ENCODE results near the gene DDX60. TPM values are rescaled to one million over a fixed set of nuclear protein-coding genes. Genes with fewer than 3 reads are reported as not detected.
"Not testable (repeated sequence)": the region's sequence is repeated elsewhere in the genome, so short reads cannot be mapped to it uniquely, and the experiment has no call there.

The DDX60 gene
- total RNA-seq, 1 experiment from 2014 or later, result 37.4 TPM

DNA sequence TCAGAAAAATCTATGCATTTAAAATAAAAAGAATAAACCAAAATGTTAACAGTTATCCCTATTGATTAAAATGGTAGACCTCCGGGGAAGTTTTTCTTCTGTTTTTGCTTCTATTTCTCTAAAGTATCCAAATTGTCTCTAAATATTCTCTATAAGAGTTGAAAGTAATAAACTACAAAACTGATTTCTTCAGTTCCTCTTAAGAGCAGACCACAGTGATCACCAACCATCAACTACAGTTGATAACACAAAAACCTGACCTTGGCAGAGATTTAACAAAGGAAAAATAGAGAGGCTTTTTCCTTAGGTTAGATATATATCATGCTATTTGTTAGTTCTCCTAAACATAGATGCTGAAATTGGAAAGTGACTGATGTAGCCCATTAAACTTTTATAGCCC lies 27.3 kb downstream of the DDX60 start:
- DNase-seq (ENCODE audit: low read depth), result no peak

DNA sequence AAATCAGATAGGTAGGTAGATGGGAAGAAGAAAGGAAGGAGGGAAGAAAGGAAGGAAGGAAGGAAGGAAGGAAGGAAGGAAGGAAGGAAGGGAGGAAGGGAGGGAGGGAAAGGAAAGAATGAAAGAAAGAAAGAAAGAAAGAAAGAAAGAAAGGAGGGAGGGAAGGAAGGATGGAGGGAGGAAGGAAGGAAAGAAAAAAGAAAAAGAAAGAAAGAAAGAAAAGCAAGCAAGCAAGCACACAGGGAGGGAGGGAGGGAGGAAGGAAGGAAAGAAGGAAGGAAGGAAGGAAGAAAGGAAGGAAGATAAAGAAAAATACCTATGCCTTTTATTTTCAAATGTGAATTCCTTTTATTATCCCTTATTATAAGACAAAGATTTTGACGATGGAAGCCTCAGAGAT lies 32.7 kb downstream of the DDX60 start:
- not testable (repeated sequence) for DNase-seq (ENCODE audit: low read depth)

DNA sequence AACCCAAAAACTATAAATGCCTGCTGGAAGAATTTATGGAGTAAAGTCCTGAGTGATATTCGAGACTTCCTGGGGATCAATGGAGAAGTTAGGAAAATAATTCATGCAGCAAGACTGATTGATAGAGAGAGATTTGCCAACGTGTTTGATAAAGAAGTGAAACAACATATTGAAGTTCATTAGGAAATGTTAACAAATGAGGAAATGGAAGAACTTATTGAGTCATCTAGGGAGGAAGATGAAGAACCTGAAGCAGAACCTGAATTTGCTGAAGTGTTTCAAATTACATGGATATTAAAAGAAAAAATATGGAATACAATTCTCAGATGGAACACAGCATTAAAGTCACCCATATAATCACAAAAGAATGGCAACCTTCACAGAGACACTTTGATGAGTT lies 39.0 kb downstream of the DDX60 start:
- no peak for DNase-seq (ENCODE audit: low read depth)

DNA sequence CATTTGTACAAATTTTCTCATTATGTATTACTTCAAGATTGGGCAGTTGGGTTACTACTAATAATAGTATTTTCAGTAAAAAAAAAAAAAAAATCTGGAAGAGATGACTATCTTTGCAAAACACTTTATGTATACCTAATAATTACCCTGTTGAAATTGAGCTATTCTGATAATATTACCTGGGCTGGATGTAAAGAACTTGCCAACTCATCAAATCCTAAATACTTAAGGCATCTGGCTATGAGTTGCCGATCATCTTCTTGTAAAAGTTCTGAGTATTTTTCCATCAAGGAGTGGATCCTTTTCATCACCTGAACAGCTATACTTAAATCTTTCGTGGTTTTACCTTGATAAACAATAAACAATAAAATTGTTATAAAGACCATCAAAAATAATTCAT lies 42.7 kb downstream of the DDX60 start:
- no peak for DNase-seq (ENCODE audit: low read depth)

DNA sequence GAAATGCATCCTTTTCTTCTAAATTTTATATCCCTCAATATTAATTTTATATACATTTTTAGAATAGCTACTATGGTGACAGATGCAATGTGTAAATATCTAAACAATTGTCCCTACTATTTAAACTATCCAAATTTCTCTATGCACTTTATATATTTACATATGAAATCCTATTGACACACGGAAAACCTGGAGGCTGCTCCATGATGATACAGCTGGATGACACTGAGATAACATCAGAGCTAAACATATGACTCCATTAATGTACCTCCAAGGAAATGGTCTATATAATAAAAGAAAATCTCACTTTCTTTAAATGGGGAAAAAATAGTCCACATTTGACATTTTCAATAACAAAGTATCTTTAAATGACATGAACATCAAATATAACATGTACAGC lies 43.7 kb downstream of the DDX60 start:
- DNase-seq (ENCODE audit: low read depth), result no peak

DNA sequence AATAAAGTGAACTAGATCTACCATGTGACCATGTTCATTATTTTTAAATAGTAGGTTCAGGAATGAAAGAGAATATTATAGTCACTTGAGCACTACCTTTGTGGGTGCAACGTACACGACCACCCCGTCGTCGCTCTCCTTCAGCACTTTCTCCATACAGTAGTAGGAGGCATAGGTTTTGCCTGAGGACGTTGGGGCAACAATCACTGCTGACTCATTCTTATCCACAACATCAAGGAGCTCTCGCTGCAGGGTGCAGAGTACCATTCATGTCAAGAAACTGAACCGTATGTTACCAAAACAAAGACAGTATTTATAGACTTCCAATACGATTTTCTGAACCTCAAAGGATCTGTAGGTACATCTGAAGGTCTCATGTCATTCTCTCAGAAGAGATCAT lies 44.7 kb downstream of the DDX60 start:
- peak; percentile 2 for DNase-seq (ENCODE audit: low read depth)

DNA sequence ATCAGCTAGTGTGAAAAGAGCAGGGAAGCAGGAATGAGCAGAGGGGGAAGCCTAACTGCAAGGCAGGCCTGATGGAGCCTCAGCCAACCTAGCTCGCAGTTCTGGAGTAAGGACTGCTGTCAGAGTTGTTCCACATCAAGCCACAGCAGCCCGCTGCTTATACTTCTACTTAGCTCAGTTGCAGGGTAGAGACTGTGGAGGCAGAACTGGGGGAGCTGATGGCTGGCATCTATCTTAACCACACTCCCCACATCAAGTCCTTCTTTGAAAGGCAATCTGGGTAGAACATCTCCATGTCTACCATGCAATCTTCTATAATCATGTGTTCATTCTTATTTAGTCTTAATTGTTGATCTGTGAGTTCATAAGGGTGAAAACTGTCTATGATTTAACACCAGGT lies 46.1 kb downstream of the DDX60 start:
- DNase-seq (ENCODE audit: low read depth), result no peak

DNA sequence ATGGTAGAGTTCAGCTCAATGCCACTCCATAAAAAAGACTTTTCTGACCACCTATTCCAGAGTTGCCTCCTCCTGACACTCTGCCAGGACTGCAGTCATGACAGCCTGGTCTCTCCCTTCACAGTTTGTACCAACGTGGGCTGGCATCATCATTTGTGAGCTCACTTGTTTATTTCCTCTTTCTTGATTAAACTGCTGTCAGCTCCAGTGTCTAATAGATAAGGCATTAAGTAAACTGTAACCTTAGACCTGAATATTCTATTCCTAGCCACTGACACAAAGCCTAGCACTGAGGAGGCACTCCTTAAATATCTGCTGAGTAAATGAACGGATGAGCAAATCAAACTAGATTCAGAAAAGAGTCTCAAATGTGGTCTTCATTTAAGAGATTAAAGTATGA lies 48.7 kb downstream of the DDX60 start:
- no peak for DNase-seq (ENCODE audit: low read depth)

DNA sequence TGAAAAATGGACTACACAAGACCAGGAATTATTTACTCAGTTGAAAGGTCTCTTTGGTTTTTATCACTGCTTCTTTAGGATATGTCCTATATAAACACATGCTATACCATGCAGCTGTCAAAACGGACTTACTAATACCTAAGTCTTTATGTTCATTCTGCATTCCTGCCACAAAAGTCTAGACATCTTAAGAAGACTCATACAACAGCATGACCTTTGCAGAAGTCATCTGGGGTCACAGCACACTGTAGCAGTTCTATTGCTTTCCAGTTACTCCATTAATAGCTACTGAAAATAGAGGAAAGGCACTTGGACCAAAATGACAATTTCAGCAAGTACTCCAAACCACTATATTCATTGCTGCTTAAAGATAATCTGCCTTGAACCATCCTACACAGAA lies 53.2 kb downstream of the DDX60 start:
- no peak for DNase-seq (ENCODE audit: low read depth)

DNA sequence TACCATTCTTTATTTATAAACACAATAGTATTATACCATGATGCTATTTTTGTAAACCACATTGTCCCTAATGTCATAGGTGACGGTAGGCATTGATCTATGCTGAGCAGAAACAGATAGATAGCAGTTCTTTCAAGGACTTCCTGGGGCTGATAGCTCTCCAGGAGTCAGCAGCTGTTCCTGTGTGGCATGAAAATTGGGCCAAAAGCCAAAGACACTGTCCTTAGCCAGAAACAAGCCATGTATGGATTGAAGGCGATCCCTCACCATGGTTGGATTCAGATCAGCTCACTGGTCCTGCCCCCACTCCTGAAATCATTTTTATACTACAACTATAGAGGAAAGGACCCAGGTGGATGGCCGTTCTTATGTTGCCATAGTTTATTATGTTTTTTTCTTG lies 53.6 kb downstream of the DDX60 start:
- no peak for DNase-seq (ENCODE audit: low read depth)

DNA sequence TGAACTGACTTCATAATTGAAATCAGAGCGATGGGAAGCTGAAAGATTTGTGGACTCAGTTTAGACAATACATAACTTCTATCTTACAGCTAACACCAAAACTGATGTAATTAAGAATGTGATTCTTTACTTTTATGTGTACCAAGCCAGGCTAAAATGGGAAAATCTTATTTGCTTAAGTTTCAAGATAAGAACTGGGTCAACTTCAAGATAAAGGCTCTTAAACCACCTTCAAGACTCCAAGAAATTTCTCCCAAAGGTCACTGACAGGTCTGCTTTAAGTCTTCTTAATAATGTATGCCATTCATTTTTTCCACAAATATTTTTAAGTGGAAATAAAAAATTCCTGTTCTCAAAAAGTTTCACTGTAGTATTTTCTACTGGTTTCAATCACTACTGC lies 55.5 kb downstream of the DDX60 start:
- no peak for DNase-seq (ENCODE audit: low read depth)

DNA sequence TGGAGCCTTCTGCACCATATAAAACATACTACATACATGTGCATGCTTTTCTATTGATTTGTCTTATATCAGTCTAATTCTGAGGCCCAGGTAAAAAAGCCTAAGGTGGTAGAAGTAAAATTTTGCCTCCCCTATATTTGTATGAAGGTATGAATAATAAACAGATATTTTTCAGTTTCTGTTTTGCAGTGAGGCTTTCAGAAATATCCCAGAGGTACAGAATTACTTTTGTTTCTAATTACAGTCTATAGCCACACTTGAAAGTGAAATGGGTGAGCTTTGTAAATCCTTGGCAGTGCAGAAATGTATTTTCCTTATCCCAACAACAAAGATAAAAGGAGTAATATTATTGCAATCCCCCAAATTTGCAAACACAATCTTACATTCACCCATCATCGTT lies 59.5 kb downstream of the DDX60 start:
- DNase-seq (ENCODE audit: low read depth), result no peak

DNA sequence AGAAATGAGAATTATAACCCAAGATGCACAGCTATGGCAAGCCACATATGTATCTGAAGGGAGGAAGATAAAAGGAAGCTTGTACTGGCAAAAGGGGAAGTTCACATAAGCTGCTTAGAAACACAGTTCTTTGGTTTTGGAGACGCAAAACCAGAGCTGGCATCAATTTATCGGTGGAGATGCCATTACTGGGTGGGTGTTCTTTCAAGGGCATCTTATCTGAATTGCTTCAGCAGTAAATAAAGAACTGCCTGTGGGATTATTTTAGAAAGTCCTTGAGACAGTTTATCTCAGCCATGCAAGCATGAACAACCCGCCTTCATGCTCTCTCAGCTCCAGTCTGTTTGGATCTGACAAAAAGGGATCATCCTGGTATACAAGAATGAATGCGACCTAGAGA lies 60.8 kb downstream of the DDX60 start:
- no peak for DNase-seq (ENCODE audit: low read depth)

DNA sequence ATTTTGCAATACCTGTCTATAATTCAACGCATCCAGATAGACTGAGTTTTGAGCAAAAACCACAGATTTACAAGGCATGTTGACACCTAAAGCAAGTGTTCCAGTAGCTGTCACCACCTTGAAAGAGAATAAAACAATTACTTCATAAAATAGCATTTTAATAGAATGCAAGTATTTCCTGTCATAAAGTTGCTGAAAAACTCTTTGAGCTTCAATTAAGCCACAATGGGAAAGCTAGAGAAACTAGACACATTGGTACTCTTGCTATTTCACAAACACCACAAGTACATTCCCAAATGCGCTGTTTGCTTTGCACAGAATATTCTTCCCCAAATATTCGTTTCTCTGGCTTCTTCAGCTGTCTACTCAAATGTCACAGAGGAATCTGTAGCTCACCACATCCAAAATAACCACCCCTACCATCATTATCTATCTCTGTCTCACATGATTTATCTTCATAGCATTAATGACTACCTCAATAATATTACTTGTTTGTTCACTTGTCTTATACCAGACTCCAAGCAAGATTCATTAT lies 70.3 kb downstream of the DDX60 start:
- DNase-seq (ENCODE audit: low read depth), result no peak

DNA sequence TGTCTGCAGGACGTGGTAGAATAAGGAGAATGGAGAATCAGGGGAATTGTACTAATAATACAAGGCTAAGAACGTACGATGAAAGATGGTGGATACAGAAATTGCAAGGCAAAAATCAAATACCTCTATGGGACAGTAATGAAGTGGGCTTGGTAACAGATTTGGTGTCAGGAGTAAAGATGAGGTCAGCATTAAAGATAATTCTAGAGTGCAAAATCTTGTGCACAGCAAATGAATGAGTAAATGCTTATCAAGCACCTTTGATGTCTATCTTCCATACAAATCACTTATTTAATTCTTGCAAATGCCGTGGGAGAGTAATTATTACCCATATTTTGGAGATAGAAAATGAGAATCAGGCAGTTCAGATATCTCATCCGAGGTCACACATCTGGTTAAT lies 70.9 kb downstream of the DDX60 start:
- DNase-seq (ENCODE audit: low read depth), result no peak

DNA sequence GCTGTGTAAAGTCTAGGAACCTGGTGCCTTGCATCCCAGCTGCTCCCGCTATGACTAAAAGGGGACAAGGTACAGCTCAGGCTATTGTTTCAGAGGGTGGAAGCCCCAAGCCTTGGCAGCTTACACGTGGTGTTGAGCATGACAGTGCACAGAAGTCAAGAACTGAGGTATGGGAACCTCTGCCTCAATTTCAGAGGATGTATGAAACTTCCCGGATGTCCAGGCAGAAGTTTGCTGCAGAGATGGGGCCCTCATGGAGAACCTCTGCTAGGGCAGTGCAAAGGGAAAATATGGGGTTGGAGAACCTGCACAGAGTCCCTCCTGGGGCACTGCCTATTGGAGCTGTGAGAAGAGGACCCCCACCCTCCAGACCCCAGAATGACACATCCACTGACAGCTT lies 76.6 kb downstream of the DDX60 start:
- no peak for DNase-seq (ENCODE audit: low read depth)

DNA sequence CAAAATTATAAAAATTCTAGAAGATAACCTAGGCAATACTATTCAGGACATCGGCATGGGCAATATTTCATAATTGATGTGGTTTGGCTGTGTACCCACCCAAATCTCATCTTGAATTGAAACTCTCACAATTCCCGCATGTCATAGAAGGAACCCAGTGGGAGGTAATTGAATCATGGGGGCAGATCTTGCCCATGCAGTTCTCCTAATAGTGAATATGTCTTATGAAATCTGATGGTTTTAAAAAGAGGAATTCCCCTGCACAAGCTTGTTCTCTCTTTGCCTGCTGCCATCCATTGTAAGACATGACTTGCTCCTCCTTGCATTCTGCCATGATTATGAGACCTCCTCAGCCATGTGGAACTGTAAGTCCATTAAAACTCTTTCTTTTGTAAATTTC lies 77.7 kb downstream of the DDX60 start:
- no peak for DNase-seq (ENCODE audit: low read depth)

DNA sequence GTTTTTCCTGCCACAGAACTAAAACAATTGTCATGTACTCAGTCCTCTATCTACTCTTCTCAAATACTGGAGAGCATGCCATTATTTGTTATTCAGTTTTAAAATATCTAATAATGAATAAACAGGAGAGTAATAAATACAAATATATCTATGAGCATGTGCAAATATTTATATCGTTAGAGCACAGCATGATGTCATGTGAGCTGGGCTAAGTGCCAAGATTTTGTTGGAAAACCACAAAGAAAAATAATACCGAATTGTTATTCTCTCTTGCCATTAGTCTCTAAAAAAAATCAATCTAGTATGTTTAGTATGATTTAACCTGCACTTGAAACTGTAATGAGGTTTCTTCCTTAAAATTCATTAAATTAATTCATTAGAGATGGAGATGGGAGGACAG lies 97.3 kb downstream of the DDX60 start:
- DNase-seq (ENCODE audit: low read depth), result peak; percentile 70

DNA sequence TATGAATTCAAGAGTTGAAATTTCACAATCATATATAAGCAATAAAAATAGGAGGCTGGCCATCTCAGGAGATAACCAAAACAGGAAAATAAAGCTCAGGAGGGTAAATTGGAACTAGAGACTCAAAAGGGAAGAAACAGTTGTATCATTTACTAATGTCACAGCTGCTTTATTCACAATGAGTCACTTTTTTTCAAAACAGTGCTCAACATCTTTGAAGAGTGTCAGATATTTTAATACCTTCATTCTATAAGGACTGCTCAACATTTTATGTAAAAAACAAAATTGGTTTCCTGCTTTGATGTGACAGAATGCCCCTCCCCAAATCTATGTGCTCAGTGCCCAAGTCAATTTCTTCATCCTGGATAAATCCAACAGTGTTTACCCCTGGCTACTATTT lies 97.7 kb downstream of the DDX60 start:
- DNase-seq (ENCODE audit: low read depth), result peak; percentile 18

DNA sequence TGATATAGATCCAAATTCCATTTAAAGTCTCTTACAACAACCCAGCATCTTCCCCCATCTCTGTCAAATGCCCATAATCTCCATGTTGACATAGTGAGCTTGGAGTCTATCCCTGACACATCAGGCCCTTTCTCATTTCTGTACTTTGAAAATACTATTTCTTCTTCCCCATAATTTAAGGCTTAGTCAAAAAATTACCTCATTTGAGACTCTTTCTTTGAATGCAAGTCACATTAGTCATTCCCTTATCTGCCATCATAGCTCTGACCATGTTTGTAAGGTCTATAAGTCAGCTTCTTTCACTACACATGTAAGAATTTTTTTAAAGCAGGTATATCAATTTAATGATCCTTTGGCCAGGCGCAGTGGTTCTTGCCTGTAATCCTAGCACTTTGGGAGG lies 99.9 kb downstream of the DDX60 start:
- peak; percentile 82 for DNase-seq (ENCODE audit: low read depth)

DNA sequence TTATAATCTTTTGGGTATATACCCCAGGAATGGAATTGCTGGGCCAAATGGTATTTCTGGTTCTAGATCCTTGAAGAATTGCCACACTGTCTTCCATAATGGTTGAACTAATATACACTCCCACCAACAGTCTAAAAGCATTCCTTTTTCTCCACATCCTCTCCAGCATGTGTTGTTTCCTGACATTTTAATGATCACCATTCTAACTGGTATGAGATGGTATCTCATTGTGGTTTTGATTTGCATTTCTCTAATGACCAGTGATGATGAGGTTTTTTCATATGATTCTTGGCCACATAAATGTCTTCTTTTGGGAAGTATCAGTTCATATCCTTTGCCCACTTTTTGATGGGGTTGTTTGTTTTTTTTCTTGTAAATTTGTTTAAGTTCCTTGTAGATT lies 105.0 kb downstream of the DDX60 start:
- DNase-seq (ENCODE audit: low read depth), result peak; percentile 51

DNA sequence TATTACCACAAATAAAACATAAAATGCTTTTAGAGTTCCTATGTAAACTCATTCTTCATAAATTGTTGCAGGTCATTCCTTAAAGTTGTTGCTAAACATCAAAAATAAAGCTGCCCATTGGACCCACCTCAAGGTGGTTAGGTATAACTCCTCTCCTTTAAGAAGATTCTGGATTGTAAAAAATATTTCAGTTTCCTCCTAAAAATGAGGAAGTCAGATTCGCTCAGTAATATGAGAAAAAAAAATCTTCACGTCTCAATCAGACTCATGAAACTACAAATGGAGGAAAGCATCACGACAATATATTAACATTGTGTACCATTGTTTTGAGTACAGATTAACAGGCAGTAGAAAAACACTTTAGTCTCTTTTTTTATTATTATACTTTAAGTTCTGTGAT lies 105.9 kb downstream of the DDX60 start:
- no peak for DNase-seq (ENCODE audit: low read depth)

DNA sequence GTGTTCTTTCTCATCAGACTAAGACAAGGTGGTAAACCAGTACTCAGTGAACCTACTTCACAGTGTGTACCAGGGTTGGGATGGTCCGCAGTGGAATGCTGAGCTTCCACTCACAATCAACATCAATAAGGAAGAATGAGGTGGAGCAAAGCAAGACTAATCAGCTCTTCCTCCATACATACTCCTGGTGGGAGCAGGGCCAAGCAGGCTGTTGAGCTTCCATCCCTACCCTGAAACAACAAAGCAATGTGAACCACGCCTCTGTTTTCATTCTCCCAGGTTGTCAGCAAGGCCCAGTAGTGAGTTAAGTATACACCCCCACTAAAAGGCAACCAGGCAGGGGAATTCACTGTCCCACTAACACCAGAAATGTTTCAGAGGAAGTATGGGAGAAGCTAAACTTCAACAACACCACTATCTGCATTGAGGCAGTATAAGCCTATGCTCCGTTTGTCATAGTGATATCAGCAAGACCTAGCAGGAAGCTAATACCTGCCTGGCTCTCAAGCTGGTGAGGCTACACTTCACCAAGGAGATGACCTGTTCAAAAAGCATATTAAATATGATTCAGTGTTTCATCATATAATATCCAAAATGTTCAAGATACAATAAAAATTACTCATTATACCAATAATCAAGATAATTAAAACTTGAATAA lies 109.5 kb downstream of the DDX60 start:
- no peak for DNase-seq (ENCODE audit: low read depth)

DNA sequence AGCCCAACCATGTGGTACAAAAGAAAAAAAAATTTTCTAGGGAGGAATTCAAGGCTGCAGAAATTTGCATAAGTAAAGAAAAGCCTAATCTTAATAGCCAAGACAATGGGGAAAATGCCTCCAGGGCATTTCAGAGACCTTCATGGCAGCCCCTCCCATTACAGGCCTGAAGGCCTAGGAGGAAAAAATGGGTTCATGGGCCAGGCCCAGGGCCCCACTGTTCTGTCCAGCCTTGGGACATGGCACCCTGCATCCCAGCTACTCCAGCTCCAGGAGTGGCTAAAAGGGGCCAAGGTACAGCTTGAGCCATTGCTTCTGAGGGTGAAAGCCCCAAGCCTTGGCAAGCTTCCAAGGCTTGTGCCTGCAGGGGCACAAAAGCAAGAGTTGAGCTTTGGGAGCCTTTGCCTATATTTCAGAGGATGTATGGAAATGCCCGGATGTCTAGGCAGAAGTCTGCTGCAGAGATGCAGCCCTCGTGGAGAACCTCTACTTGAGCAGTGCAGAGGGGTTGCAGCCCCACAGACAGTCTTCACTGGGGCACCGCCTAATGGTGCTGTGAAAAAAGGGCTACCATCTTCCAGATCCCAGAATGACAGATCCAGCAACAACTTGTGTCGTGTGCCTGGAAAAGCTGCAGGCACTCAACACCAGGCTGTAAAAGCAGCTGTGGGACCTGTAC lies 115.2 kb downstream of the DDX60 start:
- no peak for DNase-seq (ENCODE audit: low read depth)
